SIG-M5 treated with dmso at 0.1 percent for 504 hours (cell line): ENCODE data around the gene RASGRP1.

Experiments used
- DNase-seq: peaks from one replicate; lab custom pipeline; 2025; ENCODE audit not compliant: unreplicated experiment; lab: John Stamatoyannopoulos, UW

Gene RASGRP1

GRCh38 chr15:38538328-38539007 is 26.1 kb downstream of the RASGRP1 start:
- no peak for DNase-seq

GRCh38 chr15:38536201-38536676 is 28.4 kb downstream of the RASGRP1 start:
- DNase-seq, result no peak

DNA sequence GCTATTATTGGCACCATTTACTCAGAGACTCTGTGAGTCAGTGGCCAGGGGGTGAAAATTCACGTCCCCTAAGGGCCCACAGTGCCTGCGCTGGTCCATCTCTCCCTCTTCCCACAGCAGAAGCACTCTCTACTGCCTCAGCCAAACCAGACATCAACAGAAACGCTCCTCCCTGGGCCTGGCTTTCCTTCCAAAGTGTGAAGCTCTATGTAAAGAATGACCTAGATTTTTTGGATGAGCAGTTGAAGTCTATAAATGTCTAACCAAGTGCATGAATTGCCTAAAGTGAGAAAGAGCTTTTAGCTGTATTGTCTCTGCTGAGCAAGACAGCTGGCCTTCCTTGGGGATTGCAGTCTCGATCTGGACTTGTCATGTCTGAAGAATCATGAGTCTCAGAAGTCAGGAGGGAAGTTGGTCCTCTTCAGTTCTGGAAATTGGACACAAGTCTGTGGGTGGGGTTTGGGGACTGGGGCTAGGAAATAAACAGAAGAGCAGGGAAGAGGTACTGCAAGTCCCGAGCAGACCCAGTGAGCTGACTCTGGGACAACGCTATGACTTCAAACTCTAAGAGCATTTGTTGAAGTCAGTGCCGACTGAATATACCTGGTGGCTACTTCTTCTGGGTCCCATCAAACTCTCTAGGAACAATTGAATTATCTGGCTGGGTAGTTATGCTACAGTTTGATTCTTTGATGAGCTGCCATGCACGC is 29.0 kb downstream of the RASGRP1 start:
- DNase-seq, result no peak

GRCh38 chr15:38534691-38535090 is 29.9 kb downstream of the RASGRP1 start:
- DNase-seq, result no peak

GRCh38 chr15:38533926-38534325 is 30.7 kb downstream of the RASGRP1 start:
- DNase-seq, result no peak

DNA sequence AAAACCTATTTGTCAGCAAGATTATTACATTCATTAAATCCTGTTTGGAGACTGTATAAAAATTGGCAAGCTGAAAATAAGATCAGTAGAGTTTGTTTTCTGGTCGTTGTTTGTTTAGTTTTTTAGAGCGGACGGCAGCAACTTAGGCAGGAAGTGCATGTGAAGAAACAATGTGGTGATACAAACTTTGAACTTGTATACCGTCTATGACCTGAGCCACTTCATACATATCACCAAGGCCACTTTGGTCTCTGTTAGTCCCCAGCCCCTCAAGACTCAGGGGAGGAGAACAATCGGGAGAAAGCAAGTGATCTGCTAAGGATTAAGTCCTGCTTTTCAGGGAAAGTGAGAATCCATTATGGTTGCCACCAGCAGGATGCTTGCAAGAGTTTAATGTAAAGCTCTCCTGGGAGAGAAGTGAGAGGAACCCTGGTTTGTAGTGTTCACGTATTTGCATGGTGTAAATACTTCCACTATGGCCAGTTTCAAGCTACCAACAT is 31.1 kb downstream of the RASGRP1 start:
- DNase-seq, result no peak

GRCh38 chr15:38532728-38533127 is 31.9 kb downstream of the RASGRP1 start:
- DNase-seq, result no peak

DNA sequence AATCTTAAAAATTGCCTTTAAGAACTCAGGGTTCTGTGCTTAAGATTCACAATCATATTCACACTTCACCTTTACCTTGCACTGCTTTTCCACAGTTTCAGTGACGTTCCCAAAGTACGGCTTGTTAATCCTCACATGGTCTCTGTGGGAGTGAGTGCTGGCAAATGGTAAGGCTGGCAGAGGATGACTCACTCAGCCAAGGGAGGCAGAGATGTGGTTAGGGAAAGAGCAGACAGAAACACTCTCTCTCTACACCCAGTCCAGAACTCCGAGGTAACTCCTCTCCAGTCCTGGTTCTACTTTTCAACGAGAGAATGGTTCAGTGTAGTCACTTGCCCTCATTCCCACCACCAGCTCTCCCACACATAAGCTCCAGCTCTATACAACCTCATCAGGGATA is 33.1 kb downstream of the RASGRP1 start:
- no peak for DNase-seq

DNA sequence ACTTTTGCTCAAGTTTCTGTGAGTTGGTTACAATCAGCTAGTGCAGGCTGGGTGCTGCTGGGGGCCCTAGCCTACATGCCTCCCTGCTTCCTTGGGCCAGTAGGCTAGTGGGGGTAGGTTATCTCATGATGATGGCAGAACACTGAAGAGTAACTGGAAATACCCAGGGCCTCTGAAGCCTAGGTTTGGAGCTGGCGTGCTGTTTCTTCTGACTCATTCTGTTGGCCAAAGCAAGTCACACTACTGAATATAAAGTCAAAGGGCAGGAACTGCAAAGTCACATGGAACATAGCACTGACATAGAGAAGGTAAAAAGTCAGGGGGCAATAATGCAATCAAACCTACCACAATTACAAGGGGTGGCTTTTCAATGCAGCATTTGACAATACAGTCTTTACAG is 34.5 kb downstream of the RASGRP1 start:
- no peak for DNase-seq

- no peak for DNase-seq
These were observed 36.3 kb downstream of the RASGRP1 start for GRCh38 chr15:38528294-38528693.

GRCh38 chr15:38526158-38526557 is 38.5 kb downstream of the RASGRP1 start:
- no peak for DNase-seq

- no peak for DNase-seq
These were observed 39.1 kb downstream of the RASGRP1 start for GRCh38 chr15:38525489-38525888.

DNA sequence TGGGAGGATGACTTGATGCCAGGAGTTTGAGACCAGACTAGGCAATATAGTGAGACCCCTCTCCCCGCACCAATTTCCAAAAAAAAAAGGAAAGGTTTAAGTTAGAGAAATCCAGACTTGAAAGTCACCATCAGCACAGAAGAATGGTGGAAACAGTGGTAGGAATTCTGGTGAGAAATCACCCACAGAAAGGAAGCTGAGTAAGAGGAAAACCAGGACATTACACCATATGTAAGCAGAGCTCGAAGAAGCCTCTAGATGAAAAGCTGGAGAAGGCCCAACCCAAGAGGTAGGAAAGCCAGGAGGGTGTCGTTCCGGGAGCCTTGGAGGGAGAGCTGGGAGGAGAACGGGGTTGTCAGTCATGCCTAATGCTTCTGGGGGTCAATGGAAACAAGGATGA is 40.5 kb downstream of the RASGRP1 start:
- no peak for DNase-seq

GRCh38 chr15:38522922-38523321 is 41.7 kb downstream of the RASGRP1 start:
- DNase-seq, result no peak

DNA sequence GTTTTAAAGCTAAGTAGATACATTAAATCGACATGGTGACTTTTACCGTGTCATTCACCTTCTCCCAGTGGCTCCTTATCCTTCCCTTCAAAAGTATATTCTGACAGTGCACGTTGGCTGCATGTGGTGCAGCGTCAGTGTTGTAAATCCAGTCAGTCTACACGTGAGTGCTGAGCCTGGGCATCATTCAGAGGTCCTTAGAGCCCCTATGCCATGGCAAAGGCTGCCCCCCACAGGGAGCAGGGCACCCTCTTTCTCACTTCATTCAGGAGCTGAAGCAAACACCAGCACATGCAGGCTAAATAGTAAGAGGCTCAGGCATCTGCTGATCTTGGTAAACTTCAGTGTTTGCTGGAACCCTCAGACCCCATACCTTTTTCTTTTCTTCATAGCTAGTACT is 43.3 kb downstream of the RASGRP1 start:
- no peak for DNase-seq

- no peak for DNase-seq
These were observed 44.6 kb downstream of the RASGRP1 start for GRCh38 chr15:38520035-38520434.

DNA sequence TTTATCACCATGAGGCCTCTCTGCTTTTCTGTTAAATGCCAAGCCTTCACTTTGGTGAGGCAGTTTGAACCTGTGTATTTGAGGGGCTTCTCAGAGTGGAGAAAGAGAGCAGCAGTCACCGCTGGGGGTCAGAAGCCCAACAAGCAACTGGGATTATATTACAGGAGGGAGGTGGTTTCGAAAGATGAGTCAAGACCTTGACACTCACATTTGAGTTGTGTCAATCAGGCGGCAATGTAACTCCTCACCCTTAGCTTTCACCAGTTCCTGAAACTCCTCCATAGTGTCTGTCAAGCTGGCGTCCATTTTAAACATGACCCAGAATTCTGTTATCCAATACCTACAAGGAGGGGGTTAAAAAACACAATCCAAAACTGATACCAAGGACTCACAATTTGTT is 46.5 kb downstream of the RASGRP1 start:
- no peak for DNase-seq

- no peak for DNase-seq
These were observed 47.2 kb downstream of the RASGRP1 start for GRCh38 chr15:38517312-38517975.

- no peak for DNase-seq
These were observed 48.0 kb downstream of the RASGRP1 start for GRCh38 chr15:38516626-38517025.

DNA sequence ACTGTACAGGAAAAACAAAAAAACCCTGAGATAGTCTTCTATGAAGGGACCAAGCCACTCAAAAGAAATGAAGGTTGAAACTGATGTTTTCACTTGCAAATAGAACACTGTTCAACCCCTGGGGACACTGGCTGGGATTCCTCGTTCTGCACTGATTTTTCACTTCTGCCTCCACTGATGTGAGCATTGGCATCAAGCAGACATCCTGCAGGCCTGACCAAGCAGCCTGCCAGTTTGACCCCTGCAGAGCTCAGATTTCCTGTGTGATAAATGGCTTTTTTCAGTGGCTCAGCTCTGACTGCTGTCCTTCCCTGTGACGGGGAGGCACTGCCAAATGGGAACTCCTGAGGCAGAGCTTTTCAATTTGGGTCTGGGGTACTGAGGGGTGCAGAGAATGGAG is 50.0 kb downstream of the RASGRP1 start:
- DNase-seq, result no peak

- DNase-seq, result no peak
These were observed 51.7 kb downstream of the RASGRP1 start for GRCh38 chr15:38512901-38513300.

DNA sequence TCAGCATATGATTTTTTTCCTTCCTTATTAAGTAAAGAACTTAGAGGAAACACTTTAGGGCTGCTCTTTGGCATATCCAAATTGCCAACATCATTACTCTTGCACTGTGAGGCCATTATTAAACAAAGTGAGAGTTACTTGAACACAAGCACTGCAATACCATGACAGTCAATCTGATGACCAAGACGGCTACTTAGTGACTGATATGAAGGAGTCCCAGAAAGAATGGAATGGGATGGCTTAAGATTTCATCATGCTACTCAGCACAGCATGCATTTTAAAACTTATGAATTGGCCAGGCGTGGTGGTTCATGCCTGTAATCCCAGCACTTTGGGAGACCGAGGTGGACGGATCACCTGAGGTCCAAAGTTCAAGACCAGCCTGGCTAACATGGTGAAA is 55.5 kb downstream of the RASGRP1 start:
- no peak for DNase-seq
